ENCODE data around the gene TNFRSF1B. TPM values are rescaled to one million over a fixed set of nuclear protein-coding genes. Genes with fewer than 3 reads are reported as not detected.

Gene TNFRSF1B
- total RNA-seq, 1 donor from 2014 or later, result 98.6 TPM

DNA sequence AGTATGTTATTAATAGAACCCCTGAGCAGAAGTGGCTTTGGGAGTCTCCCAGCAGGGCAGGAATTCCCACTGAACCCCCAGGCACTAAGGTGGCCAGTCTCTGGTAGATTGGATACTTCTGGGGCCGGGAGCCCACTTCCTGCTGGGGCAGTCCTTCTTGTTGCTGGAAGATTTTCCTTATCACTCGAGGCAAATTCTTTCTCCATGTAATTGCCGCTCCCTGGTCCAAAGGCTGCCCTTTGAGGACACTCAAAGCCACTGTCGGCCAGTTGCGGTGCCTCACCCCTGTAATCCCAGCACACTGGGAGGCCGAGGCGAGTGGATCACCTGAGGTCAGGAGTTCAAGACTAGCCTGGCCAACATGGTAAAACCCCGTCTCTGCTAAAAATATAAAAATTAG is 22.6 kb upstream of the TNFRSF1B start:
- H3K9me3 Mint-ChIP-seq, result no peaks in the 10 kb centered on the region
- H3K4me3 Mint-ChIP-seq, result peak overlapping the region; percentile 41
- CTCF ChIA-PET, result no interaction called here
- H3K36me3 Mint-ChIP-seq (ENCODE audit: low read depth), result no peaks in the 10 kb centered on the region
- POLR2A ChIA-PET, result interaction anchor here (0.7 to 7.7 kb wide), 4 partner anchors 7 to 55 kb away, joined by 3 to 86 read pairs (median 11); no protein-coding TSS in a partner anchor
- DNase-seq, result no peak
- H3K4me1 Mint-ChIP-seq, result peaks cover 73% of the 10 kb centered on the region
- intact Hi-C loops (cut with micrococcal nuclease), result loop anchor here (5.0 kb wide), 1 partner anchor 38 kb away; no protein-coding TSS in a partner anchor
- ATAC-seq (ENCODE audit: low read depth), result no peak
- no peaks in the 10 kb centered on the region for H3K27me3 Mint-ChIP-seq
- peak overlapping the region; percentile 79 for H3K27ac Mint-ChIP-seq
- TF ChIP-seq, protein P1, sequence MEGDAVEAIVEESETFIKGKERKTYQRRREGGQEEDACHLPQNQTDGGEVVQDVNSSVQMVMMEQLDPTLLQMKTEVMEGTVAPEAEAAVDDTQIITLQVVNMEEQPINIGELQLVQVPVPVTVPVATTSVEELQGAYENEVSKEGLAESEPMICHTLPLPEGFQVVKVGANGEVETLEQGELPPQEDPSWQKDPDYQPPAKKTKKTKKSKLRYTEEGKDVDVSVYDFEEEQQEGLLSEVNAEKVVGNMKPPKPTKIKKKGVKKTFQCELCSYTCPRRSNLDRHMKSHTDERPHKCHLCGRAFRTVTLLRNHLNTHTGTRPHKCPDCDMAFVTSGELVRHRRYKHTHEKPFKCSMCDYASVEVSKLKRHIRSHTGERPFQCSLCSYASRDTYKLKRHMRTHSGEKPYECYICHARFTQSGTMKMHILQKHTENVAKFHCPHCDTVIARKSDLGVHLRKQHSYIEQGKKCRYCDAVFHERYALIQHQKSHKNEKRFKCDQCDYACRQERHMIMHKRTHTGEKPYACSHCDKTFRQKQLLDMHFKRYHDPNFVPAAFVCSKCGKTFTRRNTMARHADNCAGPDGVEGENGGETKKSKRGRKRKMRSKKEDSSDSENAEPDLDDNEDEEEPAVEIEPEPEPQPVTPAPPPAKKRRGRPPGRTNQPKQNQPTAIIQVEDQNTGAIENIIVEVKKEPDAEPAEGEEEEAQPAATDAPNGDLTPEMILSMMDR (IDR thresholded peaks at IDR 0.05), result no peak

DNA sequence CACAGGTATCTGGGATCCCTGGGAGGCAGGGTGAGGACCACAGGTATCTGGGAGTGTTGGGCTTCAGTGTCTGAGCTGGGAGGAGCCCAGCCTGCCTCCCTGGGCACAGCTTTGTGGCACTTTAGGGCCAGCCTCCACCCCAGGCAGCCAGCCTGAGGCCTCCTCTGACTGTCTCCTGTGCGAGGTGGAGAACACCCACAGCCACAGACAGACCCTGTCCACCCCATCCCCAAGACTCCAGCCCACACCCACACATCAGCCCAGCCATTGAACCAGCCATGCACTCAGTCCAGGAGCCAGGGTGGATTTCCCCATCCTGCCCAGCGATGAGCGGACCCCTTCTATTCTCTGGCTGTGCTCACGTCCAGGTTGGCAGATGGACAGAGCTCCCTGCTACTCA is 21.8 kb upstream of the TNFRSF1B start:
- no peaks in the 10 kb centered on the region for H3K27me3 Mint-ChIP-seq
- H3K27ac Mint-ChIP-seq, result peak overlapping the region; percentile 79
- DNase-seq, result no peak
- ChIA-PET CTCF (no interaction called here), POLR2A (interaction anchor here (0.6 to 2.7 kb wide), 2 partner anchors 17 to 177 kb away, joined by 3 to 16 read pairs; no protein-coding TSS in a partner anchor)
- H3K9me3 Mint-ChIP-seq, result peaks cover 2% of the 10 kb centered on the region
- intact Hi-C loops (cut with micrococcal nuclease), result loop anchor here (5.0 kb wide), 1 partner anchor 37 kb away; no protein-coding TSS in a partner anchor
- TF ChIP-seq, protein P1 (IDR thresholded peaks at IDR 0.05), result no peak
- no peak overlapping the region for H3K4me3 Mint-ChIP-seq
- no peaks in the 10 kb centered on the region for H3K36me3 Mint-ChIP-seq (ENCODE audit: low read depth)
- H3K4me1 Mint-ChIP-seq, result peaks cover 74% of the 10 kb centered on the region
- no peak for ATAC-seq (ENCODE audit: low read depth)

DNA sequence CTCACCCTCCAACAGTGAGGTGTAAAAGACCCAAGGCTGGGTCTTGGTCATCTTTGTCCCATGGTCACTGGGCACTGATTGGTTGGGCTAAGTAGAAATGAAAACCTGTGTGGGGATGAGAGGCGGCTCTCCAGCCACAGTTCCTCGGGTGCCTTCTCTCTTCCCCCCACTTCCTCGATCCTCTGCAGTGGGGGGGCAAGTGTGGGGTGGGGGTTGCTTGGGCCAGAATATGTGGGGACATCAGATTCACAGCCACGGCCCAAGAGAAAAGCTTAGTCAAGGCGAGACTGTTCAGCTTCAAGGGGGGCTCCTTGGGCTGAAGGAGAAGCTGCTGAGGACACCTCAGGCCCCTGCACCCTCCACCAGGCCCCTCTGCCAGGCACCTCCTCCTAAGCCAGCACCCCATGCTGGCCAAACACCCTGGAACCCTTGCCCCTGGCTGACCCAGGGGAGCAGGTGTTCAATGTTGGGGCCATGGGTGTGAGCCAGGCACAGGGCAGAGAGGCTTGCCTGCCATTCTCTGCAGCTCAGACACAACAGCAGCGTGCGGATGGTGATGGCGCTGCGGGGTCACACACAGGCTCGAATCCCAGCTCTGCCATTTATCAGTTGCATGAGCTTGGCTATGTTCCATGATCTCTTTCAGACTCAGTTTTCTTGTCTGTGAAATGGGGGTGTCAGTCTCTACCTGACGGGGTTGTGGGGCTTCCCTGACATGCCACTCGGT is 21.0 kb upstream of the TNFRSF1B start:
- intact Hi-C loops (cut with micrococcal nuclease), result no loop called here
- ChIA-PET CTCF (interaction anchor here (1.3 kb wide), 1 partner anchor 64 kb away, joined by 3 read pairs; no protein-coding TSS in a partner anchor), POLR2A (interaction anchor here (0.7 to 1.0 kb wide), 2 partner anchors 14 to 16 kb away, joined by 3 to 8 read pairs; no protein-coding TSS in a partner anchor)
- no peaks in the 10 kb centered on the region for H3K27me3 Mint-ChIP-seq
- peak overlapping the region; percentile 79 for H3K27ac Mint-ChIP-seq
- peaks cover 82% of the 10 kb centered on the region for H3K4me1 Mint-ChIP-seq
- no peak for ATAC-seq (ENCODE audit: low read depth)
- no peak for DNase-seq
- peaks cover 2% of the 10 kb centered on the region for H3K9me3 Mint-ChIP-seq
- TF ChIP-seq, protein P1 (IDR thresholded peaks at IDR 0.05), result no peak
- no peak overlapping the region for H3K4me3 Mint-ChIP-seq
- no peaks in the 10 kb centered on the region for H3K36me3 Mint-ChIP-seq (ENCODE audit: low read depth)

DNA sequence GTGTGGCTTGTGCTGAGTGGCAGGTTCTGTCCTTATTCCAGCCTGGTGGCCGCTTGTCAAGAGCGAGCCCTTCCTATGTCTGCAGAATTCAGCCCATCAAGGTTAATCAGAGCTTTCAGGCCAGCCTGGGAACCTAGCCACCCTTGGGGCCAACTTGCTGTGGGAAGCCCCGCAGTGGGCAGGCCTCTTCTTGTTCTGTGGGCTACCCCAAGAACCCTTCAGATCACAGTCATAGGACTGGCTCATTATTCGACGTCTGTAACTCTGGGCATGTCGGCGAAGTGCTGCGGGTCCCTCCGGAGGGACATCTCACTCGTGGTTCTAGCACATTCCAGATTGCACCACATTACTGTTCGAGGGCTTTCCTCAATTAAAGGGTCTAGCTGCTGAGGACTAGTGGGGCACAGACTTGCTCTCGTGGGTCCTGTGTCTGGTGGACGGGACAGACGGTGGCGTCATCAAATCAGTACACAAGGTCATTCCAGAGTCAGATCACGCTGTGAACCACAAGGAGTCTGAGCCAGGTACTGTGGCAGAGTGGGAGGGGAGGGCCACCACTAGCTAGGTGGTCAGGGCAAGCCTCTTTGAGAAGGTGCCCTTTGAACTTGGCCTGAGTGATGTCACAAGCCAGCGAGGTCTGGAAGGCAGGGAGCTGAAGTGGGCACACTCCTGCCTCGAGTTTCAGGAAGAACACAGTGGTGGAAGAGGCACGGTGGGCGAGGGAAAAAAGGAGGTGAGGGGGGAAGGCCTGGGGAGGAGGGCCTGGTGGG is 20.3 kb upstream of the TNFRSF1B start:
- DNase-seq (no peak), ATAC-seq (ENCODE audit: low read depth) (no peak)
- Mint-ChIP-seq H3K27ac (peak overlapping the region; percentile 79), H3K36me3 (ENCODE audit: low read depth) (no peaks in the 10 kb centered on the region), H3K4me1 (peaks cover 89% of the 10 kb centered on the region), H3K27me3 (no peaks in the 10 kb centered on the region), H3K4me3 (no peak overlapping the region), H3K9me3 (peaks cover 2% of the 10 kb centered on the region)
- POLR2A ChIA-PET, result interaction anchor here (0.7 to 5.7 kb wide), 5 partner anchors 12 to 56 kb away, joined by 3 to 33 read pairs (median 4); partner anchors contain the start of gene TNFRSF1B
- TF ChIP-seq, protein P1 (IDR thresholded peaks at IDR 0.05), result no peak
- CTCF ChIA-PET, result interaction anchor here (1.3 to 9.2 kb wide), 2 partner anchors 21 to 63 kb away, joined by 3 to 80 read pairs; no protein-coding TSS in a partner anchor
- intact Hi-C loops (cut with micrococcal nuclease), result no loop called here
